Suprapubic skin (tissue), 4 donors: ENCODE measurements around the gene SMURF2. TPM values are rescaled to one million over a fixed set of nuclear protein-coding genes. Genes with fewer than 3 reads are reported as not detected.

Experiments used
- DNase-seq, 2 donors: peaks; one replicate each; pipeline ENCODE4 v3.0.0-alpha.2; 2019; ENCODE audit warnings: low spot score in 2 of 2
- H3K27ac ChIP-seq: fragments of 200-600 bp; sonication (generic); one replicate; pipeline ENCODE4 v1.5.1; 2019
- H3K27me3 ChIP-seq: fragments of 200-600 bp; sonication (generic); one replicate; pipeline ENCODE4 v1.5.1; 2019
- H3K36me3 ChIP-seq: fragments of 200-600 bp; sonication (generic); one replicate; pipeline ENCODE4 v1.5.1; 2019
- H3K4me1 ChIP-seq: fragments of 200-600 bp; sonication (generic); one replicate; pipeline ENCODE4 v1.5.1; 2019
- H3K4me3 ChIP-seq: fragments of 200-600 bp; sonication (generic); one replicate; pipeline ENCODE4 v1.5.1; 2019; ENCODE audit warnings: mild to moderate bottlenecking
- H3K9me3 ChIP-seq: fragments of 200-600 bp; sonication (generic); one replicate; pipeline ENCODE4 v1.5.1; 2019
- CTCF ChIP-seq, 2 donors: fragments of 200-600 bp in 1 of 2; fragments of 450-650 bp in 1 of 2; sonication (generic) in 1 of 2; IDR thresholded peaks; one replicate each; pipeline ENCODE4 v1.5.1; 2016 to 2019; ENCODE audit warnings: antibody characterized with exemption in 2 of 2, mild to moderate bottlenecking in 1 of 2, moderate library complexity in 1 of 2
- EP300 ChIP-seq: sonication (generic); formaldehyde crosslinking; IDR thresholded peaks from one replicate; pipeline ENCODE4 v1.6.1; 2017; ENCODE audit warnings: antibody characterized with exemption
- POLR2A ChIP-seq, 2 donors: fragments of 450-650 bp; IDR thresholded peaks; one replicate each; pipeline ENCODE4 v1.6.1; 2017; ENCODE audit warnings: antibody characterized with exemption in 2 of 2, mild to moderate bottlenecking in 2 of 2, moderate library complexity in 2 of 2
- POLR2AphosphoS5 ChIP-seq, 3 donors: sonication (generic); formaldehyde crosslinking; IDR thresholded peaks; one replicate each; pipeline ENCODE4 v1.6.1; 2017; ENCODE audit warnings: antibody characterized with exemption in 3 of 3
- WGBS: methylation state at CpG from one replicate; pipeline ENCODE4 v1.1.5; 2018; 5-methylcytosine and 5-hydroxymethylcytosine counted together
- total RNA-seq, 4 donors: library from RNA; depleted of rRNA; stranded (reverse); fragments of >200 nt; gene quantifications; one replicate each; pipeline ENCODE4 v1.1.0, GENCODE V29; 2016

The SMURF2 gene
- total RNA-seq, 4 donors from 2014 or later: 19.4 to 28.6 (median 25.2) TPM

GRCh38 chr17:64698725-64699124 lies 36.6 kb upstream of the SMURF2 start:
- H3K27ac ChIP-seq: no peak overlapping the region
- no peak overlapping the region for H3K4me3 ChIP-seq
- no peaks in the 10 kb centered on the region for H3K27me3 ChIP-seq
- H3K36me3 ChIP-seq: no peaks in the 10 kb centered on the region
- no peak for TF ChIP-seq POLR2A (IDR thresholded peaks at IDR 0.05)
- TF ChIP-seq CTCF (IDR thresholded peaks at IDR 0.05): no peak
- no peak for TF ChIP-seq POLR2AphosphoS5 (IDR thresholded peaks at IDR 0.05)
- no peak for TF ChIP-seq EP300
- H3K4me1 ChIP-seq: peaks cover 3% of the 10 kb centered on the region
- no peak for DNase-seq
- 73% methylated on average over 2 of the region's 2 CpGs for WGBS
- no peaks in the 10 kb centered on the region for H3K9me3 ChIP-seq

- WGBS: 53% methylated on average over 5 of the region's 5 CpGs
- no peaks in the 10 kb centered on the region for H3K36me3 ChIP-seq
- TF ChIP-seq EP300 (no peak), CTCF (IDR thresholded peaks at IDR 0.05) (no peak), POLR2A (IDR thresholded peaks at IDR 0.05) (no peak), POLR2AphosphoS5 (IDR thresholded peaks at IDR 0.05) (no peak)
- no peaks in the 10 kb centered on the region for H3K9me3 ChIP-seq
- H3K27ac ChIP-seq: no peak overlapping the region
- H3K27me3 ChIP-seq: no peaks in the 10 kb centered on the region
- H3K4me3 ChIP-seq: no peak overlapping the region
- peaks cover 4% of the 10 kb centered on the region for H3K4me1 ChIP-seq
- peak in 1 of 2 donors; percentile 76 for DNase-seq
Measured at GRCh38 chr17:64694207-64694606, 32.1 kb upstream of the SMURF2 start.

GRCh38 chr17:64692187-64692586 lies 30.1 kb upstream of the SMURF2 start:
- no peak overlapping the region for H3K4me3 ChIP-seq
- no peak for DNase-seq
- no peak for TF ChIP-seq POLR2AphosphoS5 (IDR thresholded peaks at IDR 0.05)
- no peak for TF ChIP-seq EP300
- no peak for TF ChIP-seq CTCF (IDR thresholded peaks at IDR 0.05)
- no peak for TF ChIP-seq POLR2A (IDR thresholded peaks at IDR 0.05)
- 74% methylated on average over 3 of the region's 3 CpGs for WGBS
- no peaks in the 10 kb centered on the region for H3K27me3 ChIP-seq
- no peak overlapping the region for H3K27ac ChIP-seq
- H3K4me1 ChIP-seq: peaks cover 4% of the 10 kb centered on the region
- H3K36me3 ChIP-seq: no peaks in the 10 kb centered on the region
- H3K9me3 ChIP-seq: no peaks in the 10 kb centered on the region

- TF ChIP-seq POLR2AphosphoS5 (IDR thresholded peaks at IDR 0.05) (no peak), CTCF (IDR thresholded peaks at IDR 0.05) (no peak), EP300 (no peak), POLR2A (IDR thresholded peaks at IDR 0.05) (no peak)
- Histone ChIP-seq H3K4me1 (peaks cover 4% of the 10 kb centered on the region), H3K27me3 (no peaks in the 10 kb centered on the region), H3K4me3 (no peak overlapping the region), H3K27ac (no peak overlapping the region), H3K36me3 (no peaks in the 10 kb centered on the region), H3K9me3 (no peaks in the 10 kb centered on the region)
- 98% methylated on average over 4 of the region's 4 CpGs for WGBS
- DNase-seq: no peak
Measured at GRCh38 chr17:64689106-64689505, 27.0 kb upstream of the SMURF2 start.

GRCh38 chr17:64688481-64688880 lies 26.4 kb upstream of the SMURF2 start:
- H3K27ac ChIP-seq: no peak overlapping the region
- DNase-seq: no peak
- no peaks in the 10 kb centered on the region for H3K27me3 ChIP-seq
- H3K36me3 ChIP-seq: no peaks in the 10 kb centered on the region
- H3K9me3 ChIP-seq: no peaks in the 10 kb centered on the region
- no peaks in the 10 kb centered on the region for H3K4me1 ChIP-seq
- no peak overlapping the region for H3K4me3 ChIP-seq
- 97% methylated on average over 5 of the region's 5 CpGs for WGBS
- TF ChIP-seq EP300: no peak
- no peak for TF ChIP-seq POLR2A (IDR thresholded peaks at IDR 0.05)
- TF ChIP-seq POLR2AphosphoS5 (IDR thresholded peaks at IDR 0.05): no peak
- TF ChIP-seq CTCF (IDR thresholded peaks at IDR 0.05): no peak
